IPS-15b (cell line): Measurements from ENCODE around the gene ANK2.

Experiments used
- H3K27me3 ChIP-seq: one replicate; pipeline ENCODE4 v1.6.1; 2013; ENCODE audit warnings: low read length; ENCODE audit not compliant: control insufficient read depth, insufficient read depth
- H3K36me3 ChIP-seq: one replicate; pipeline ENCODE4 v1.6.1; 2013; ENCODE audit warnings: low read length; ENCODE audit not compliant: control insufficient read depth, insufficient read depth
- H3K4me1 ChIP-seq: one replicate; pipeline ENCODE4 v1.6.1; 2013; ENCODE audit warnings: mild to moderate bottlenecking, low read length; ENCODE audit not compliant: control insufficient read depth, insufficient read depth
- H3K4me3 ChIP-seq: one replicate; pipeline ENCODE4 v1.5.1; 2013; ENCODE audit warnings: low read depth, low read length
- H3K9ac ChIP-seq: one replicate; pipeline ENCODE4 v1.6.1; 2013; ENCODE audit warnings: low read depth, mild to moderate bottlenecking, low read length
- H3K9me3 ChIP-seq: one replicate; pipeline ENCODE4 v1.6.1; 2013; ENCODE audit warnings: mild to moderate bottlenecking, low read length; ENCODE audit not compliant: control insufficient read depth, insufficient read depth

ANK2 gene

DNA sequence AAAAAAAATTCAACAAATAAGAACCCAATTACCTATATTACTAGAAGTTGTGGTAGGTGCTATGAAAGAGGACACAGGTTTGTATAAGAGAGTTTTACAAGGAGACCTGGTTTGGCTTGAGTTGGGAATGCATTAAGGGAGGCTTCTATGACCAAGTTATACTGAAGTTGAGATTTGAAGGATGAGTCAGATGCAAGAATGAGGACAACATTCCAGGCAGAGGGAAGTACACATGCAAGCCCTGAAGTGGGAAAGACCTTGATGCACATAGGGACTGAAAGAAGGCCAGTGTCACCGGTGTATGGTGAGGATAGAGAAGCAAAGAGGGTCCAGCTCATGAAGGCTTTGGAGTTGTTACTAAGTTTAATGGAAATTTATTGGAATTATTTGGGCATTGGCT lies 52.2 kb downstream of the ANK2 start:
- H3K4me3 ChIP-seq = no peak overlapping the region
- H3K36me3 ChIP-seq = no peaks in the 10 kb centered on the region
- no peaks in the 10 kb centered on the region for H3K9me3 ChIP-seq
- no peak overlapping the region for H3K9ac ChIP-seq
- H3K27me3 ChIP-seq = no peaks in the 10 kb centered on the region
- peaks cover 5% of the 10 kb centered on the region for H3K4me1 ChIP-seq

DNA sequence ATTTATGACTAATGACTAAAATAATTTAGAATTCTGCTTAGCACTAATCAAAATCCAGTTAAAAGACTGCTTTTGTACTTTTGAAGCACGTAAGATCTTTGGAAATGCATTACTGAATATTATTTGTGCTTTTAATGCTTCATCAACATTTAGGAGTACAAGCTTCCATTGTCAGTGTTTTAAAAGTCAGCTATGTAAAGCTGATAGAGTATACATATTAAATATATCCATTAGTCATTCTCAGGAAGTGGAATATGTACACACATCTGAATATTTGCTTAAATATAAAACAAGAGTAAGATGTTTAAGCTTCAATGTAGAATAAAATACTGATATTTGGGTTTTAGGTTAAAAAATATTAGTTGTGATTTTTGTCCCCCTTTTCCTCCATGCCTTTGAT lies 54.1 kb downstream of the ANK2 start:
- Histone ChIP-seq H3K27me3 (no peaks in the 10 kb centered on the region), H3K9me3 (no peaks in the 10 kb centered on the region), H3K4me3 (no peak overlapping the region), H3K4me1 (peaks cover 6% of the 10 kb centered on the region), H3K9ac (no peak overlapping the region), H3K36me3 (no peaks in the 10 kb centered on the region)

DNA sequence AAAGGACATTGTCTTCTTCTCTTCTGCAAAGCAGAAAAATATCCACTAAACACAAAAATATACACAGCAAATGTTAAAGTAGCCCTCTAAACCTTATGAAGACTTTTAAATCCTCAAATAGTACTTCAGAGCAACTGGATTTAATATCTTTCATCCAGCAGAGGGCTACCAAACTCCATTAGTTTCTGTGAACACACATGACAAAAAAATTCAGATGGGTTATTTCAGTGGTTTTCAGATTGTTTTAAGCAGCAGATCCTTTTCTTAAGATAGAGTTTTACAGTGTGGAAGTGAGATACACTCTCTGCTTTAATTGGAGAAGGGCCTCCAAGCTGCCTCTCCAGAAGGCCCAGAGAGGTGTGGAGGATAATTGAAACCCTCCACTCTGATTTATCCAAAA lies 56.7 kb downstream of the ANK2 start:
- H3K9ac ChIP-seq = no peak overlapping the region

DNA sequence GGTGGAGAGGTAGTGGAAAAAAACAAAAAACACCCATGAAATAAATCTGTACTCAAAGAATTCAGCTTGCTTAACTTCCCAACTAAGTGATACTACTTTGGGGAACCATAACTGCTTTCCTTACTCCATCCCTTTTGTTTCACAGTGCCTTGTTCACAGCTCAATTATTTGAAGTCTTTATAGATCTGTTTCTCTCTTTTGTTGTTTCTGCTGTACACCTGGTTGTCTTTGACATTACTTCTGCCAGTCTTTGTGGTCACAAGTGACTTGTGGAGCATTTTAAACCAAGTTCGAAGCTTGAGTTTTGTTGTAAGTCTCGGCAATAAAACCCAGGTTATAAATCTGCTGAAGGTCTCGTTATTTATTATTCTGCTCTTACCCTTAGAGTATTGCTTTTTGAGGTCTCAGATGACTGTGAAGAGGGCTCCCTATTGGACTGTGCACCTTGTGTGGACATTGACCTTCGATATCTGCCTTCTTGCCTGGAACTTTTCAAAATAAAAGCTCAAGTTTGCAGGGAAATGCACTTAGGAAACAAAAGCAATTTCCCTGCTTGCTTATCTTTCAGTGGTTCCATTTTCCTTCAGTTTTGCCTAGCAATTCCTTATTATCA lies 59.8 kb downstream of the ANK2 start:
- Histone ChIP-seq H3K9ac (no peak overlapping the region), H3K4me3 (no peak overlapping the region)

More for the DNA sequence above, 56.7 kb downstream of the ANK2 start:
- Histone ChIP-seq H3K4me1 (peaks cover 6% of the 10 kb centered on the region), H3K36me3 (no peaks in the 10 kb centered on the region), H3K9me3 (no peaks in the 10 kb centered on the region), H3K4me3 (no peak overlapping the region), H3K27me3 (no peaks in the 10 kb centered on the region)

DNA sequence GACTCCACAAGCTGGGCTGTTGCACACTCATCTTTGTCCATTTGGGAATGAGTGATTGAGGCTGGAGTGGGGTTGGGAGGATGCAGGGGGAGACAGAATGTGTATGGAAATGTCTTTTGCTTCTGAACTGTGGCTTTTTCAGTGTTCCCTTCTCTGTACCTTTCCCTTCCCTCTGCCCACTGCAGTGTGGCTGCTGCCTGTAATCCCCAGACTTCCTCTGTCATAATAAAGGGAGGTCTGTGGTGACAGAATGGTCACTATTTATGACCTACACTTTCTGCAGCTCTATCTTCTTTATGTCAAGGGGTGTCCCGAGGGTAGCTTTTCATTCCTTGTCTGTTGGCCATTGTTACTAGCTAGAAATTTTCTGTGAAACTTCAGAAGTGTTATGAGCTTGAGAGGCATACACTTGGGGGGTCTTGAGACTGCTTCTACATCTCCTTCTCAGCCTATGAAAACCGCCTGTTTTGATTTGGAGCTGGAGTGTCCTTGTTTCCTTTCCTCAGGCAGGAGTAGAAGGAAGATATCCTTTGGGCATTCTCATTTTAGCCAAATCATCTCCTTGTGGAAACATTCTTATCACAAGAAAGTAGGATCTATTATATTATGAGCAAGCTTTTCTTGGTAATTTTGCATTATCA lies 63.0 kb downstream of the ANK2 start:
- H3K36me3 ChIP-seq = no peaks in the 10 kb centered on the region
- no peaks in the 10 kb centered on the region for H3K9me3 ChIP-seq
- H3K4me3 ChIP-seq = no peak overlapping the region
- no peak overlapping the region for H3K9ac ChIP-seq
- no peaks in the 10 kb centered on the region for H3K27me3 ChIP-seq
- peaks cover 8% of the 10 kb centered on the region for H3K4me1 ChIP-seq

More for the DNA sequence above, 59.8 kb downstream of the ANK2 start:
- H3K9me3 ChIP-seq = no peaks in the 10 kb centered on the region
- H3K27me3 ChIP-seq = no peaks in the 10 kb centered on the region
- peaks cover 6% of the 10 kb centered on the region for H3K4me1 ChIP-seq
- H3K36me3 ChIP-seq = no peaks in the 10 kb centered on the region

DNA sequence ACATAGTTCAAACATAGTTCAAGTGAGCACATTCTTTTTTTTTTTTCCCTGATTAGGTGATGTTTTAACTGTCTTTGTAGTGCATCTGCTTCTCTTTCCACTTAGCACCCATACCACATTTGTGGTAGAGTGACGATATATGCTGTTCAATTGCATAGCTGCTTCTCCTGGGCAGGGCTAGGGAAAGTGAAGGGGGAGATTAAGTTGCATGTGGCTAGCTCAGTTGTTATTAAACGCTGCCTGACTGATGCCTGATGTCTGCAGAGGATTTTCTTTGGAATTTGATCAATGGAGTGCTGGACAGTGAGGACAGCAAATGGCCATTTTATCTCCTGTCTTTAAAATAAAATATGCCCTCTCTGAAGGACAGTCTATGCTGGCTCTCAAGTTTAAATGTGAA lies 63.7 kb downstream of the ANK2 start:
- H3K9me3 ChIP-seq = no peaks in the 10 kb centered on the region
- H3K27me3 ChIP-seq = no peaks in the 10 kb centered on the region
- H3K4me3 ChIP-seq = no peak overlapping the region
- no peak overlapping the region for H3K9ac ChIP-seq
- H3K4me1 ChIP-seq = peaks cover 8% of the 10 kb centered on the region
- no peaks in the 10 kb centered on the region for H3K36me3 ChIP-seq

DNA sequence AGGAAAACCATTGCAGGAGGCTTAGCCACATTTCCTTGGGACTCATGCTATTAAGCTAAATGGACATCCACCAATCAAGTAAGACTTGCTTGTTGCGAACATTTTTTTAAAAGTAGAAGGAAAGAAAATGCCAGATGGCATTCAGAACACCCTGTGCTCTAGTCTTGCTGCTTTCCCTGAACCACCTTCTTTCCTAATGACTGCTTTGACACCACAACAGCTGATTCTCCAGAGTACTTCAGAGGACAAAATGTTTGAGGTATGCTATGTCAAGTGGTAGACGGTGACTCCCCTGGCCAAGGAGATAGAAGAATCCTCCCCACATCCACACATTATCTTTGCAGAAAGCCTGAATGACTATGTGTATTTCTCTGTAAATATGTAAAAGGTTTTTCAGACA lies 65.4 kb downstream of the ANK2 start:
- Histone ChIP-seq H3K36me3 (no peaks in the 10 kb centered on the region), H3K9ac (no peak overlapping the region), H3K4me1 (peaks cover 8% of the 10 kb centered on the region), H3K27me3 (no peaks in the 10 kb centered on the region), H3K4me3 (no peak overlapping the region), H3K9me3 (no peaks in the 10 kb centered on the region)

DNA sequence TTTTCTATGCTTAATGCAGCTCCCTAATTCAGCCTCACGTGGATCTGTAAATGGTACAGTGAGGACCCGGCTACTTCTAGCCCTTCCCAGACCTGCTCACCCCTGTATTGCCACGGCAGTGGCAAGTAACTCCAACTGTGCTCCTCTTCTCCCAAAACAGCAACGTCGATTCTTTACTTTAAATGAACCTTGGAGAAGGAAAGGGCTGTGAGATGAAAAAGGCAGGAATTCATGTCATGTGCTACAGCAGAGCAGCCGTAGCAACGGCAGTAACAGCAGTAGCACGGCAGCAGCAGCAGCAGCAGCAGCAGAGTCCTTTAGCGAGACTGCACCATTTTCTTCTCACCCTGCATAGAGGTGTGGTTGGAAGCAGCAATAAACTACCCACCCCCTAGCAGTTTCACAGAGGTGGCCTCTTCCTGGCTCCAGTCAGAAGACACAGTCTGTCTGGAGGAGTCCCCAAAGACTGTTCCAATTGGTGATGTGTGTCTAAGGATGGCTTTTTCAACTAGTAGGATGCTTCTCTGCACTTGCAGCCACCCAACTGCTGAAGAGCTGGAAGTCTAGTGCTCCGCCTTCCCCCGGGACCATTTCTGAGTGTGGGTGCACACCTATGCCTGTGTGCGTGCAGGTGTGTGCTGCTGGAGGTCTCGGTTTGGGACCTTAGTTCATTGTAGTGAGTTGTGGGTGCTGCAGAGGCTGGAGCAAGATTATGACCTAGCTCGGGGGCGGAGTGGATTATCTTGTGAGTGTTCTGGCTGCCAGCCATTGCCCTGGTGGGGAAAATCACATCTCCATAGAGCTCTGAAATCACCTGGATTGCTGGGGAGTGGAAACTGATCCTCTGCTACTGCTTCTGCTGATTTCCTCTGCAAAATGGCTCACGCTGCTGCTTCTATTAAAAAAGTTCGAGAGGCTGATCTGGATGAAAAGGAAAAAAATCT lies 67.2 kb downstream of the ANK2 start:
- Histone ChIP-seq H3K9ac (no peak overlapping the region), H3K4me3 (no peak overlapping the region), H3K4me1 (peaks cover 8% of the 10 kb centered on the region), H3K36me3 (no peaks in the 10 kb centered on the region), H3K9me3 (no peaks in the 10 kb centered on the region), H3K27me3 (no peaks in the 10 kb centered on the region)

DNA sequence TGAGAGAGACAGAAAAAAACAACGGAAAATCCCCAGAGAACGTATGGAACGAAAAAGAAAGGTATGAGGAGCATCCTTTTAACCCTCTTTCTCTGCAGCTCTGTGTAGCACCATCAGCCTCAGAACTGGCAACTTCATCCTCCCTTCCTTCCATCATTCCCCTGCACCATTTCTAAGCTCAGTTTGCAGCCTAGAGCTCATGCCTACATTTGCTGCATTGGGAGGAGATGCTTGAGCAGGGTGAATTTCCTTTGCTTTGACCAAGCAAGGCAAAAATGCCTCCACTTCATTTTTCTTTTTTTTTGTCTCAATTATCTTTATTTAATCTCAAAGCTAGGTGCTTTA lies 67.9 kb downstream of the ANK2 start:
- H3K9ac ChIP-seq = no peak overlapping the region

DNA sequence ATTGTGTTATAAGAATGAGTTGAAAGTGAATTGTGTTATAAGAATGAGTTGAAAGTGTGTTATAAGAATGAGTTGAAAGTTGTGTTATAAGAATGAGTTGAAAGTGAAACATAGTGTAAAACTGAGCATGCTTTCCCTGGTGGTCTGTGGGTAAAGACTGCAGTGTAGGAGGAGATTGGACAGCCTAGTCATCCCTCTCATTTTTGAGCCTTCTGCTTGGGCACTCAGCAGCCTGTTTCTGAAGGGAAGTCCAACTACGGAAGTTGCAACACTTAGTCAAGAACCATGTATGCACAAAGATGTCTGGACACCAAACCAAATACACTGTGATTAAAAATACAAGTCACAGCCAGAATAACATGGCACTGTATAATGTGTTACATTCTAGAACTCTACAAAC lies 72.6 kb downstream of the ANK2 start:
- Histone ChIP-seq H3K9me3 (no peaks in the 10 kb centered on the region), H3K27me3 (no peaks in the 10 kb centered on the region), H3K4me1 (no peaks in the 10 kb centered on the region), H3K36me3 (no peaks in the 10 kb centered on the region), H3K4me3 (no peak overlapping the region), H3K9ac (no peak overlapping the region)

More for the DNA sequence above, 67.9 kb downstream of the ANK2 start:
- H3K27me3 ChIP-seq = no peaks in the 10 kb centered on the region
- H3K9me3 ChIP-seq = no peaks in the 10 kb centered on the region
- peaks cover 8% of the 10 kb centered on the region for H3K4me1 ChIP-seq
- H3K36me3 ChIP-seq = no peaks in the 10 kb centered on the region
- no peak overlapping the region for H3K4me3 ChIP-seq

DNA sequence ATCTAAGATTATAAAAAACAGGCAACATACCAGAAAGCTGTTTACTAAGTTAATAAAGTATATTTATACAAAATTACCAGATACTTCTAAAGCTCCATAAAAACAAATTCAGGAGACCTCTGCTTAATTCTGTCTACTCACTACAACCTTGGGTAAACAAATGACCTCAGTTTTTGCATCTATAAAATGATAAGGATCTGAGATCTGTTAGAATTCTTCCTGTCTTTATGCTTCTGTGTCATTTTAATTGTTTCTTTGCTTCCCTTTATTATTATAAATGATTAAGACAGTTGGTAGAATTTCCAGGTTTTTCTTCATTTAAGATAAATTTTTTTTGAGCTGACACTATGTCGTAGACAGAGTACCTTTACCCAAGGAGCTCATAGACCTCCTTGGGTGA lies 76.0 kb downstream of the ANK2 start:
- Histone ChIP-seq H3K4me1 (no peaks in the 10 kb centered on the region), H3K36me3 (no peaks in the 10 kb centered on the region), H3K9me3 (no peaks in the 10 kb centered on the region), H3K27me3 (no peaks in the 10 kb centered on the region), H3K4me3 (no peak overlapping the region), H3K9ac (no peak overlapping the region)

DNA sequence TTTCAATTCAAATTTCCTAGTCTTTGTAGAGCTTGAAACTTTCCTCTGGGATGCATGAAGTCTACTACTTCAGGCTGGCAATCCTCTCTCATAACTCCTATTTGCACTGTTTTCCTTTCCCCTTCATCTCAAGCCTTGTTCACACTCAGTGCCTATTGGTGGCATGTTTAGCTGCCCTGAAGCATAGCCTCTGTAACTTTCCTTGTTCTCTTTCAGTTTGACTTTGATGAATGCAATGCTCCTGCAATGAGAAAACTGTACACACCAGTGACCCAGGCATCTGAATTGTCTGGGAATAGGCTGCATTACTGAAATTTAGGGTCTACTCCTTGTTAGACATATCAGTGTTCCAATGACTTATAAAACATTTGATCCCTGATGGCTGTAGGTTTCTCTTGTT lies 81.7 kb downstream of the ANK2 start:
- Histone ChIP-seq H3K9ac (no peak overlapping the region), H3K9me3 (no peaks in the 10 kb centered on the region), H3K4me1 (no peaks in the 10 kb centered on the region), H3K36me3 (no peaks in the 10 kb centered on the region), H3K4me3 (no peak overlapping the region), H3K27me3 (no peaks in the 10 kb centered on the region)
